ENCODE results near the gene PACRG.

- TF ChIP-seq CTCF (optimal IDR thresholded peaks at IDR 0.05 in 1 of 3, IDR thresholded peaks at IDR 0.05 in 1 of 3, conservative IDR thresholded peaks at IDR 0.05 in 1 of 3; ENCODE audit: extremely low read depth in 1 of 3, insufficient read depth in 2 of 3, low read length in 3 of 3) (no peak), EZH2 (IDR thresholded peaks at IDR 0.05; ENCODE audit: low read length) (no peak)
These were observed 596.5 kb downstream of the PACRG start for GRCh38 chr6:163324326-163324687.
